GM18498 (cell line): ENCODE measurements around the gene PLXNB3.

Source experiments
- ATAC-seq: cut with Tn5 transposase; IDR thresholded peaks from one replicate; pipeline ENCODE4 v1.9.1; 2021; ENCODE audit warnings: mild to moderate bottlenecking, moderate library complexity; ENCODE audit not compliant: unreplicated experiment

PLXNB3 gene

GRCh38 chrX:153750127-153750774 is 13.8 kb upstream of the PLXNB3 start:
- no peak for ATAC-seq

GRCh38 chrX:153755136-153755535 is 8.9 kb upstream of the PLXNB3 start:
- ATAC-seq = no peak

- ATAC-seq = no peak
Measured at GRCh38 chrX:153761863-153762262, 2.2 kb upstream of the PLXNB3 start.

GRCh38 chrX:153762626-153763173 is 1.3 kb upstream of the PLXNB3 start:
- ATAC-seq = no peak

GRCh38 chrX:153763298-153763932 is 634 bp upstream of the PLXNB3 start:
- ATAC-seq = no peak

DNA sequence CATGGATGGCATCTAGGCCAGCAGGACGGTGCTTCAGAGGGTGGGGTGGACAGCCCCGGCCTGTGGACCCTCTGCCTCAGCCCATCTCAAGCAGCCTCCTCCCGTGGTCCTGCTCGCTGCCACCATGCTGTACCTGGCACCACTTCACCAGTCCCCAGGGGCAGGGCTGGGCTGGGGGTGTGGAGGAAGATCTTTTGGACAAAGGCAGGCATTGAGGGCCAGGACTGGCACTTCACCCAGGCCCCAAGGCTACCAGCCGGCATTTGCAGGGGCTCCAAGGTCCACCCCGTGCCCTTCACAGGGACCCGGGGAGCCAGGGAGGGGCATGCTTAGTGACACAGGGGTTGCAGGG is 713 bp downstream of the PLXNB3 start:
- no peak for ATAC-seq

DNA sequence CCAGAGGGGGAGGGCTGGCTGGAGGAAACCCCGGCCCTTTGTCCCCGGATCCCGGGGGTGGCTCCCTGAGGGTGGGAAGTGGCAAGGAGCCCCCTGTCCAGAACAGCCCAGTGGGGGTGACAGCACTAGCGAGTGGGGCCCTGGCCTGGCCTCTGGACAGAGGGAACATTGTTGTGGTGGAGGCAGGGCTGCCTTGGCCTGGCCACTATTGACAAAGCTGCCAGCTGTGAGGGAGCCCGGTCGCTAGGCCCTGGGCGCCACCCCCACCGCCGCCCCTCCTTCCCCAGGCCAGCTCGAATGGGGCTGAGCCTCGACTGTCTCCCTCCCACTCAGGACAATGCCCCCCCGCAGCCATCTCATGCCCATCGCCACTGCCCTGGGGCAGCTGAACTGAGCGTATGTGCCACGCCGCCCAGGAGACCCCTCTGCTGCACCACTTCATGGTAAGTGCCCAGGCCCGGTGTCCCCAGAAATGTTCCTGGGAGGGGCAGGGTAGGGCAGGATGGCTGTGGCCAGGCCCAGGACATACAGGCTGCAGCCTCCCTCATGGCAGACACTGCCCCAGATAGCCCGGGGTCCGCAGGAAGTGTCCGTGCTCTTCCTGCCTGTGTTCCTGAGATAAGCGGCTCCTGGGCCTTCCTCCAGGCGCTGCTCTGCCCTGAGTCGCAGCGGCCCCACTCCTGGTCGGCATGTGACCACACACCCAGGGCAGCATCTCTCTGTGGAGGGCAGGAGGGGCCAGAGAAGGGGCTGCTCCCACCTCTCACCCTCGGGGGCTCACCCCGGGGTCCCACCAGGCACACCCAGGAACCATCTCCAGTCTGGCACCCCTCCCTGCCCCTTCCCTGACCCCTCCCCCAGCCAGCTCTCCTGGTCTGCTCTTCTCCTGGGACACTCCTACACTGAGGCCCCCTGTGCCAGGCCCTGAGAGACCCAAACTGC is 1.4 kb downstream of the PLXNB3 start:
- no peak for ATAC-seq

DNA sequence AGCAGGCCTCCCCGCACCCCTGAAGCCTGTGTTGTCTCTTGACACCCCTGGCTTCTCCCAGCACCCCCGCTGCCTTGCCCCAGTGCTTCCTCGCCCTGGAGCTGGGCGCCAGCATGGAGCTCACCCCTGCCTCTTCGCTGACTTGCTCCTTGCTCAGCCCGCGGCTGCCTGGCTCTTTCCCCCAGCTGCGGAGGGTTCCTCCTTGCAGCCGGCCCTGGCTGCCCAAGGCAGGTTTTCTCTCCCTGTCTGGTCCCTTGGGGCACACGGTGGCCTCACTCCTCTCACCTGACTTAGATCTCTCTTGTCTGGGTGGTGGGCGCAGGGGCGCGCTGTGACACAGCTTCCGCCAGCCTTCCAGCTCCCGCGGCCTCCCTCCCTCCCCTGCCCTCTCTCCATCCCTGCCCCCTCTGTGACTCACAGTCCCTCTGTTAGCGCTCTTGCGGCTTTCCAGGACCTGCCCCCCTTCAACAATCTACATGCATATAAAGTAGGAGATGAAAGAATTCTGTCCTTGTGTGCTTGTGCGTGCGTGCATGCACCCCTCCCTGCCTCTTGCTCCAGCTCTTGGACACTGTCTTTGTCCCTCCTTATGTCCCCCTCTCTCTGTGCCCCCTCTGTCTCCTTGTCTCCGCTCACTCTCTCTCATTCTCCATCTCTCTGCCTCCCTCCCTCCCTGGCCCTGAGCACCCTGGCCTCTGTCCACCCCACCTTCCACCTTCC is 2.2 kb downstream of the PLXNB3 start:
- ATAC-seq = no peak

- ATAC-seq = no peak
Measured at GRCh38 chrX:153766871-153767673, 3.0 kb downstream of the PLXNB3 start.

DNA sequence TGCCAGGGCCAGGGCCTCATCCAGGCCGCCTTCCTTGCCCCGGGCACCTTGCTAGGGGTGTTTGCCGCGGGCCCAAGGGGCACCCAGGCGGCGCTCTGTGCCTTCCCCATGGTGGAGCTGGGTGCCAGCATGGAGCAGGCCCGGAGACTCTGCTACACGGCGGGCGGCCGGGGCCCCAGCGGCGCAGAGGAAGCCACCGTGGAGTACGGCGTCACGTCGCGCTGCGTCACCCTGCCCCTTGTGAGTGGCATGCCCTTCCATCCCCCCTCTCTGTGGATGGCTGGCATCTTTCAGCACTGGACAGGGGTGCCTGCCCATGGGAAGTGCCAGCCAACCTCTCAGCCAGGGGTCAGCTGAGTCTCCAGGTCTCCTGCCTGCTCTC is 3.6 kb downstream of the PLXNB3 start:
- ATAC-seq = no peak

GRCh38 chrX:153768311-153769157 is 4.5 kb downstream of the PLXNB3 start:
- no peak for ATAC-seq

- no peak for ATAC-seq
Measured at GRCh38 chrX:153769158-153769864, 5.3 kb downstream of the PLXNB3 start.

GRCh38 chrX:153769865-153770600 is 6.0 kb downstream of the PLXNB3 start:
- no peak for ATAC-seq

GRCh38 chrX:153770601-153771414 is 6.8 kb downstream of the PLXNB3 start:
- no peak for ATAC-seq

GRCh38 chrX:153771415-153772315 is 7.6 kb downstream of the PLXNB3 start:
- ATAC-seq = no peak
